HepG2 (cell line): ENCODE data around the gene PMVK. TPM values are rescaled to one million over a fixed set of nuclear protein-coding genes. Genes with fewer than 3 reads are reported as not detected.

Experiments used
- ATF2 ChIP-seq: sonication (generic); formaldehyde crosslinking; IDR thresholded peaks from 2 replicates; pipeline ENCODE4 v1.4.0; 2020; ENCODE audit warnings: missing genetic modification reagents
- FOXC1 ChIP-seq: sonication (generic); formaldehyde crosslinking; IDR thresholded peaks from 2 replicates; pipeline ENCODE4 v1.8.0; 2022; ENCODE audit warnings: mild to moderate bottlenecking, missing genetic modification reagents, borderline replicate concordance
- GTF3A ChIP-seq: sonication (generic); formaldehyde crosslinking; conservative IDR thresholded peaks from 2 replicates; pipeline ENCODE4 v1.4.0; 2020; ENCODE audit warnings: mild to moderate bottlenecking, missing genetic modification reagents
- KLF16 ChIP-seq, 2 experiments: sonication (generic) in 1 of 2; formaldehyde crosslinking in 1 of 2; IDR thresholded peaks; 2 replicates each; pipeline versions ENCODE4 v1.6.1 to v1.8.0; 2016 to 2023; ENCODE audit warnings: missing genetic modification reagents in 2 of 2, missing compliant biosample characterization in 1 of 2
- KLF6 ChIP-seq: IDR thresholded peaks from 2 replicates; pipeline ENCODE4 v1.8.0; 2016; ENCODE audit warnings: missing biosample characterization, missing genetic modification reagents
- NFIC ChIP-seq: IDR thresholded peaks from 2 replicates; pipeline ENCODE4 v1.6.1; 2012; ENCODE audit warnings: mild to moderate bottlenecking, low read length, inconsistent platforms
- NR2F2 ChIP-seq: IDR thresholded peaks from 2 replicates; pipeline ENCODE4 v1.6.1; 2012; ENCODE audit warnings: low read depth, inconsistent platforms, borderline replicate concordance
- POGZ ChIP-seq: sonication (generic); formaldehyde crosslinking; IDR thresholded peaks from 2 replicates; pipeline ENCODE4 v1.4.0; 2020; ENCODE audit warnings: mild to moderate bottlenecking, missing genetic modification reagents
- SNAI1 ChIP-seq: sonication (generic); formaldehyde crosslinking; IDR thresholded peaks from 2 replicates; pipeline ENCODE4 v1.5.0; 2020; ENCODE audit warnings: mild to moderate bottlenecking, missing genetic modification reagents, borderline replicate concordance
- U2AF1 ChIP-seq: fragments of 200-400 bp; formaldehyde crosslinking; optimal IDR thresholded peaks from 2 replicates; pipeline ENCODE3; 2017; ENCODE audit warnings: mild to moderate bottlenecking, low read depth, low read length
- YEATS2 ChIP-seq: sonication (generic); formaldehyde crosslinking; IDR thresholded peaks from 2 replicates; pipeline ENCODE4 v1.4.0; 2020; ENCODE audit warnings: missing genetic modification reagents, borderline replicate concordance
- ZBTB38 ChIP-seq: sonication (generic); formaldehyde crosslinking; IDR thresholded peaks from 2 replicates; pipeline ENCODE4 v1.5.1; 2020; ENCODE audit warnings: mild to moderate bottlenecking, missing genetic modification reagents
- ZC3H13 ChIP-seq: sonication (generic); formaldehyde crosslinking; IDR thresholded peaks from 2 replicates; pipeline ENCODE4 v1.8.1; 2023; ENCODE audit warnings: mild to moderate bottlenecking, missing genetic modification reagents, moderate library complexity
- ZIK1 ChIP-seq: sonication (generic); formaldehyde crosslinking; IDR thresholded peaks from 2 replicates; pipeline ENCODE4 v1.5.0; 2020; ENCODE audit warnings: mild to moderate bottlenecking, low read depth, missing genetic modification reagents, borderline replicate concordance
- ZNF264 ChIP-seq: sonication (generic); formaldehyde crosslinking; IDR thresholded peaks from 2 replicates; pipeline ENCODE4 v1.4.0; 2020; ENCODE audit warnings: missing genetic modification reagents
- ZNF331 ChIP-seq: sonication (generic); formaldehyde crosslinking; IDR thresholded peaks from 2 replicates; pipeline ENCODE4 v1.4.0; 2020; ENCODE audit warnings: missing genetic modification reagents
- ZNF530 ChIP-seq: sonication (generic); formaldehyde crosslinking; IDR thresholded peaks from 2 replicates; pipeline ENCODE4 v1.5.0; 2020; ENCODE audit warnings: low read depth, mild to moderate bottlenecking, missing genetic modification reagents
- ZNF563 ChIP-seq: sonication (generic); formaldehyde crosslinking; IDR thresholded peaks from 2 replicates; pipeline ENCODE4 v1.8.0; 2022; ENCODE audit warnings: mild to moderate bottlenecking, moderate library complexity, missing genetic modification reagents
- ZNF746 ChIP-seq: sonication (generic); formaldehyde crosslinking; IDR thresholded peaks from 2 replicates; pipeline ENCODE4 v1.8.0; 2022; ENCODE audit warnings: mild to moderate bottlenecking, missing genetic modification reagents
- polyA plus RNA-seq, 8 experiments: library from polyadenylated mRNA; depleted of rRNA in 3 of 8; stranded (reverse) in 7 of 8; unstranded in 1 of 8; fragments of >200 nt; fragmentation: Illumina TruSeq in 4 of 8; extraction: Trizol in 4 of 8; gene quantifications; 2 replicates each; pipeline versions ENCODE4 v1.2.1 to v1.2.3, GENCODE V29; 2011 to 2016; ENCODE audit warnings: low read depth in 4 of 8, missing spikeins in 1 of 8, mixed read lengths in 1 of 8; ENCODE audit not compliant: insufficient read depth in 1 of 8
- total RNA-seq, 5 experiments: library from RNA; depleted of rRNA; stranded (reverse); fragments of >200 nt; fragmentation: Illumina TruSeq; extraction: Trizol; gene quantifications; 2 replicates each; pipeline ENCODE4 v1.2.3, GENCODE V29; 2016; ENCODE audit warnings: low read depth in 1 of 5
- TF ChIP-seq, protein P1 (sequence below): fragments of 450-650 bp; IDR thresholded peaks from 2 replicates; pipeline ENCODE4 v1.6.1; 2017; ENCODE audit warnings: mild to moderate bottlenecking
- TF ChIP-seq, protein P2 (sequence below): sonication (generic); formaldehyde crosslinking; IDR thresholded peaks from 2 replicates; pipeline ENCODE4 v1.4.0; 2020; ENCODE audit warnings: missing genetic modification reagents, borderline replicate concordance

The PMVK gene
- total and polyA plus RNA-seq, 2 of the 13 experiments (the other 11 are each of a cell fraction or from before 2014, with no cell fraction given): 3.9 to 12.6 TPM

DNA sequence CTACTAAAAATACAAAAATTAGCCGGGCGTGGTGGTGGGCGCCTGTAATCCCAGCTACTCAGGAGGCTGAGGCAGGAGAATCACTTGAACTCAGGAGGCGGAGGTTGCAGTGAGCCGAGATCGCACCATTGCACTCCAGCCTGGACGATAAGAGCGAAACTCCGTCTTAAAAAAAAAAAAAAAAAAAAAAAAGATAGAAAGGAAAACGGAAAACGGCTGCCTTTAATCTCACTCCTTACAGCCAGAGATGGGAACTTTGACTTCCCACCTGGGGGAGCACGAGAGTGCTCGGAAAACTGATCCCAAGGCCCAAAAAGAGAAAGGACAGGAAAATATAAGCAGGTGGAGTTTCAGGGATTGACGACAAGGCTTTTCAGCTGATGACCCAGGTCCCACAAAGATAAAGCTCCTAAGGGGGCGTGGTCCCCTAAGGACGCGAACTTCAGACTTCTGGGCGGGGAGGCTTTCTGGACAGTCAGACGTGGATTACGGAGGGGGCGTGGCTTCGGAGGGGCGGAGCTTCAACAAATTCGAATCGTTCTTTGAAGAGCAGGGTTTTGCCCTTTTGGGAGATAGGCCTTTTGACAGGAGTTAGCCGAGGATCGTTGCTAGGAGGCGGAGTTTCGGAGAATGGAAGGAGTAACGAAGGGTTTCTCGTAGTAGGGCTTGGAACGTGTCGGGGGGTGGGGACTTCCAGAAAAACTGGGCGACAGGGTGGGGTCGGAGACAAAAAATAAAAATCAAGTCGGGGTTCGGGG, 37.0 kb upstream of the PMVK start (continued):
- TF ChIP-seq ZIK1 (CRISPR knock-in tag) (no peak), ZNF264 (CRISPR knock-in tag) (peak; percentile 59; the same call in 1 of the 2 replicates), ZBTB38 (CRISPR knock-in tag) (no peak), ZC3H13 (CRISPR knock-in tag) (peak; percentile 38; the same call in 1 of the 2 replicates), YEATS2 (CRISPR knock-in tag) (0 out of 2 replicates have a peak, but pooled peaks have one; percentile 7), KLF6 (CRISPR knock-in tag) (0 out of 2 replicates have a peak, but pooled peaks have one; percentile 49), ZNF746 (0 out of 2 replicates have a peak, but pooled peaks have one; percentile 81), KLF16 (CRISPR knock-in tag; IDR thresholded peaks at IDR 0.05) (peak in 1 of 2 experiments; percentile 21; a peak in 1 of 4 replicates), ZNF563 (CRISPR knock-in tag) (peak; percentile 61), NFIC (peak; percentile 25; the same call in 1 of the 2 replicates), ATF2 (CRISPR knock-in tag) (no peak), POGZ (CRISPR knock-in tag) (no peak), U2AF1 (no peak), FOXC1 (0 out of 2 replicates have a peak, but pooled peaks have one; percentile 60), ZNF331 (CRISPR knock-in tag) (no peak), SNAI1 (CRISPR knock-in tag) (no peak), NR2F2 (no peak; the same call in 1 of the 2 replicates), ZNF530 (CRISPR knock-in tag) (no peak), GTF3A (CRISPR knock-in tag) (no peak)
- TF ChIP-seq, protein P1, sequence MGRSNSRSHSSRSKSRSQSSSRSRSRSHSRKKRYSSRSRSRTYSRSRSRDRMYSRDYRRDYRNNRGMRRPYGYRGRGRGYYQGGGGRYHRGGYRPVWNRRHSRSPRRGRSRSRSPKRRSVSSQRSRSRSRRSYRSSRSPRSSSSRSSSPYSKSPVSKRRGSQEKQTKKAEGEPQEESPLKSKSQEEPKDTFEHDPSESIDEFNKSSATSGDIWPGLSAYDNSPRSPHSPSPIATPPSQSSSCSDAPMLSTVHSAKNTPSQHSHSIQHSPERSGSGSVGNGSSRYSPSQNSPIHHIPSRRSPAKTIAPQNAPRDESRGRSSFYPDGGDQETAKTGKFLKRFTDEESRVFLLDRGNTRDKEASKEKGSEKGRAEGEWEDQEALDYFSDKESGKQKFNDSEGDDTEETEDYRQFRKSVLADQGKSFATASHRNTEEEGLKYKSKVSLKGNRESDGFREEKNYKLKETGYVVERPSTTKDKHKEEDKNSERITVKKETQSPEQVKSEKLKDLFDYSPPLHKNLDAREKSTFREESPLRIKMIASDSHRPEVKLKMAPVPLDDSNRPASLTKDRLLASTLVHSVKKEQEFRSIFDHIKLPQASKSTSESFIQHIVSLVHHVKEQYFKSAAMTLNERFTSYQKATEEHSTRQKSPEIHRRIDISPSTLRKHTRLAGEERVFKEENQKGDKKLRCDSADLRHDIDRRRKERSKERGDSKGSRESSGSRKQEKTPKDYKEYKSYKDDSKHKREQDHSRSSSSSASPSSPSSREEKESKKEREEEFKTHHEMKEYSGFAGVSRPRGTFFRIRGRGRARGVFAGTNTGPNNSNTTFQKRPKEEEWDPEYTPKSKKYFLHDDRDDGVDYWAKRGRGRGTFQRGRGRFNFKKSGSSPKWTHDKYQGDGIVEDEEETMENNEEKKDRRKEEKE: no peak
- TF ChIP-seq, protein P2, sequence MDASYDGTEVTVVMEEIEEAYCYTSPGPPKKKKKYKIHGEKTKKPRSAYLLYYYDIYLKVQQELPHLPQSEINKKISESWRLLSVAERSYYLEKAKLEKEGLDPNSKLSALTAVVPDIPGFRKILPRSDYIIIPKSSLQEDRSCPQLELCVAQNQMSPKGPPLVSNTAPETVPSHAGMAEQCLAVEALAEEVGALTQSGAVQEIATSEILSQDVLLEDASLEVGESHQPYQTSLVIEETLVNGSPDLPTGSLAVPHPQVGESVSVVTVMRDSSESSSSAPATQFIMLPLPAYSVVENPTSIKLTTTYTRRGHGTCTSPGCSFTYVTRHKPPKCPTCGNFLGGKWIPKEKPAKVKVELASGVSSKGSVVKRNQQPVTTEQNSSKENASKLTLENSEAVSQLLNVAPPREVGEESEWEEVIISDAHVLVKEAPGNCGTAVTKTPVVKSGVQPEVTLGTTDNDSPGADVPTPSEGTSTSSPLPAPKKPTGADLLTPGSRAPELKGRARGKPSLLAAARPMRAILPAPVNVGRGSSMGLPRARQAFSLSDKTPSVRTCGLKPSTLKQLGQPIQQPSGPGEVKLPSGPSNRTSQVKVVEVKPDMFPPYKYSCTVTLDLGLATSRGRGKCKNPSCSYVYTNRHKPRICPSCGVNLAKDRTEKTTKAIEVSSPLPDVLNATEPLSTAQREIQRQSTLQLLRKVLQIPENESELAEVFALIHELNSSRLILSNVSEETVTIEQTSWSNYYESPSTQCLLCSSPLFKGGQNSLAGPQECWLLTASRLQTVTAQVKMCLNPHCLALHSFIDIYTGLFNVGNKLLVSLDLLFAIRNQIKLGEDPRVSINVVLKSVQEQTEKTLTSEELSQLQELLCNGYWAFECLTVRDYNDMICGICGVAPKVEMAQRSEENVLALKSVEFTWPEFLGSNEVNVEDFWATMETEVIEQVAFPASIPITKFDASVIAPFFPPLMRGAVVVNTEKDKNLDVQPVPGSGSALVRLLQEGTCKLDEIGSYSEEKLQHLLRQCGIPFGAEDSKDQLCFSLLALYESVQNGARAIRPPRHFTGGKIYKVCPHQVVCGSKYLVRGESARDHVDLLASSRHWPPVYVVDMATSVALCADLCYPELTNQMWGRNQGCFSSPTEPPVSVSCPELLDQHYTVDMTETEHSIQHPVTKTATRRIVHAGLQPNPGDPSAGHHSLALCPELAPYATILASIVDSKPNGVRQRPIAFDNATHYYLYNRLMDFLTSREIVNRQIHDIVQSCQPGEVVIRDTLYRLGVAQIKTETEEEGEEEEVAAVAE: no peak
